Nasal cavity respiratory epithelium epithelial cell of viscerocranial mucosa (primary cell): ENCODE measurements around the gene NFKB1. TPM values are rescaled to one million over a fixed set of nuclear protein-coding genes. Genes with fewer than 3 reads are reported as not detected.

Experiments
- total RNA-seq: library from RNA; depleted of rRNA; stranded (reverse); fragments of >200 nt; gene quantifications from 2 replicates; pipeline ENCODE4 v1.2.3, GENCODE V29; 2014

The NFKB1 gene, protein sequence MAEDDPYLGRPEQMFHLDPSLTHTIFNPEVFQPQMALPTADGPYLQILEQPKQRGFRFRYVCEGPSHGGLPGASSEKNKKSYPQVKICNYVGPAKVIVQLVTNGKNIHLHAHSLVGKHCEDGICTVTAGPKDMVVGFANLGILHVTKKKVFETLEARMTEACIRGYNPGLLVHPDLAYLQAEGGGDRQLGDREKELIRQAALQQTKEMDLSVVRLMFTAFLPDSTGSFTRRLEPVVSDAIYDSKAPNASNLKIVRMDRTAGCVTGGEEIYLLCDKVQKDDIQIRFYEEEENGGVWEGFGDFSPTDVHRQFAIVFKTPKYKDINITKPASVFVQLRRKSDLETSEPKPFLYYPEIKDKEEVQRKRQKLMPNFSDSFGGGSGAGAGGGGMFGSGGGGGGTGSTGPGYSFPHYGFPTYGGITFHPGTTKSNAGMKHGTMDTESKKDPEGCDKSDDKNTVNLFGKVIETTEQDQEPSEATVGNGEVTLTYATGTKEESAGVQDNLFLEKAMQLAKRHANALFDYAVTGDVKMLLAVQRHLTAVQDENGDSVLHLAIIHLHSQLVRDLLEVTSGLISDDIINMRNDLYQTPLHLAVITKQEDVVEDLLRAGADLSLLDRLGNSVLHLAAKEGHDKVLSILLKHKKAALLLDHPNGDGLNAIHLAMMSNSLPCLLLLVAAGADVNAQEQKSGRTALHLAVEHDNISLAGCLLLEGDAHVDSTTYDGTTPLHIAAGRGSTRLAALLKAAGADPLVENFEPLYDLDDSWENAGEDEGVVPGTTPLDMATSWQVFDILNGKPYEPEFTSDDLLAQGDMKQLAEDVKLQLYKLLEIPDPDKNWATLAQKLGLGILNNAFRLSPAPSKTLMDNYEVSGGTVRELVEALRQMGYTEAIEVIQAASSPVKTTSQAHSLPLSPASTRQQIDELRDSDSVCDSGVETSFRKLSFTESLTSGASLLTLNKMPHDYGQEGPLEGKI
- 29.4 and 58.9 TPM in 2 replicates for total RNA-seq

GRCh38 chr4:102500696-102501446 is at the start of gene NFKB1:
Gene NFKB1, plus strand, starts transcription at chr4:102501359. Its CDS starts 24,160 bp downstream, at chr4:102525519.

Other genes with a start within 250 kb of the NFKB1 start
- 8.9 and 10.8 TPM in 2 replicates for gene SLC39A8, start 155.9 kb upstream of the NFKB1 start, total RNA-seq